ENCODE results near the gene DGKH.
"Not testable (repeated sequence)": the region's sequence is repeated elsewhere in the genome, so short reads cannot be mapped to it uniquely, and the experiment has no call there.

DGKH gene

DNA sequence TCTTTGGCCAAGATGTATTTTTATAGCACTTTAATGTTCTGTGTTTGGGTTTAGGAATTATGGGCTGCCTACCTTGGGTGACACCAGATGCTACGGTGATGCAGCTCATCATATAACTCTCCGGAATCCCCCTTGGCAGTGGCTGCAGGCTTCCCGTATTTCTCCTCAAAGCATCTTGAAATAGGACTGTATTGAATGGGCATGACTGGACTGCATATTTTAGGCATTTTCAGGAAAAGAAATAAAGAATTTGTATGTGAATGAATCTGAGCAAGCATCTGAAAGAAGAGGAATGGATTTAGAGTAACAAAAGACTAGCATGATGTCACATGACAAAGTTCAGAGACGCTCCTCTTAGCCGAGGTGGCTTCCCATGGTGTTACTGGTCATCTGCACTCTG, 70.6 kb downstream of the DGKH start:
- no peak for DNase-seq

DNA sequence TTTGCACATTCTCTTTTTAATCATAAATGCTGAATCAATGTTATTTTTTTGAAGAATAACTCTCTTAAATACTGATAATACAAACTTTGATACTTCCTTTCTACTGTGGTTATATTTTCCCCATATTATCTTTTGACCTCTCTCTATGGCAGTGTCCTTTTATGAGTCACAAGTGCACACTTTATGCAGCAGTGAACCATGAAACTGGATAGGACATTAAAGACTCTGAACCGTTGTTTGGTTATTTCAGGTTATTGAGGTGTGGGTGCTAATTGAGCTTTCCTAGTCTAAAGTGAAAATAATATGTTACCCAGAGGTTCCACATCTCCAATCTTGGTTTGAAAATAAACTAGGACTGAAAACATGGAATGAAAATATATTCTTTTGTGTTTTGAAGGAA, 71.4 kb downstream of the DGKH start:
- DNase-seq: no peak

DNA sequence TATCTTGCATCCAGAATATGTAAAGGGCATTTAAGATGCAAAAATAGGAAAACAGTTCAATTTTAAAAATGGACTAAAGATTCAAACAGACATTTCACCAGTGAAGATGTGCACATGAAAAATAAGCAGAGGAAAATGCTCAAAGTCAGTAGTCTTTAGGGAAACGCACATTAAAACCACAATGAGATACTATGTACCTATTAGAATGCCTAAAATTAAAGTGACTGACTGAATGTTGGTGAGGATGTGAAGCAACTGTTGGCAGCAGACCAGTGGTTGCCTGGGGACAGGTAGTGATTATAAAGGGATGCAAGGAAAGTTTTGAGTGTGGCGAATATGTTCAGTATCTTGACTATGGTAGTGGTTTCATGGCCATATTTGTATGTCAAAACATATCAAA, 75.2 kb downstream of the DGKH start:
- no peak for DNase-seq

DNA sequence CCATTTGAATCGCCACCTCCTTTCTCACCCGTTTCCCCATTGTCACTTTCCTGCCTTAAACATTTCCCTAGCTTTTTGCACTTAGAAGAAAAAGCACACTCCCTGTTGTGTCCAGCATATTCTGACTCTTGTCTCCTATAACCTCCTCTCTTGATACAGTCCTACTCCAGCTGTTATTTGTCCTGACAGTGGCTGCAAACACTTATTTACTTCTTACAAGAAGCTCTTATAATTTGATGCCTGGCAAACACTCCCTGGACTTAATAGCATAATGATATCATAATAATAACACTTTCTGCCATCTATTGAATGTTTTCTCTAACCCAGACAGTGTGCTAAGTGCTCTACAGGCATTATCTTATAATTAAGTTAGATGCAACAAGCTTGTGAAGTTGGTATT, 76.6 kb downstream of the DGKH start:
- DNase-seq: peak; percentile 97

DNA sequence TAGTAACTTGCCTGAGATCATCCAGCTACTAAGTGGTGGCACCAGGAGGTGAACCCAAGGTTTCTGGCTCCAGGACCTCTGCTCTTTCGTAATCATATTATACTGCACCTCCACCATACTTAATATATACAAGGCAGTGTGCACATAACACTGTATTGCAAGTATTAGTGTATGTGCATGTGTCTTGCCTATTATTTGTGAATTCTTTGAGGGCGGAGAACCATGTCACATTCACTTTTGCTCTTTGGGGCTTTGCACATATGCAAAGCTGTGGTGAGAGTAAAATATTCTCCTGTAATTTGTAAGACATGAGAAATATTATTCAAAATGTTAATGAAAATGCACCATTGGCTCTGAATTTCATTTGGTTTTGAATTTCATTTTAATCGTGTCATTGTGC, 78.6 kb downstream of the DGKH start:
- DNase-seq: no peak

DNA sequence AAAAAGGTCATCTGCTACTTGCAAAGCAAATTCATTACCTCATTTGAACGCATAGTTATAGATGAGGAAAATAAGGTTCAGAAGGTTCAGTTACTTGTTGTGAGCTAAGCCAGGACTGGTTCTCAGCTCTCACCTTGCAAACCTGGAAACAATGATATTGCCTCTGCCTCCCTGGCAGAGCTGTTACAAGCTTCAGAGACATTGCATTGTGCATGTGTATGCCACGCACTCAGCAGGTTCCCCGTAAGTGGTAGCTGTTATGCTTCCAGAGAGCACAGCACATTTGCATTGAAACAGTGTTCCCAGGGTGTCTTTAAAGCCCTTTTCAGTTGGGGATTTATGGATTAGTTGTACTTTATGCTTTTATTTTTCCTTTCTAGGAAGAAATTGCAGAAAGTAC, 80.6 kb downstream of the DGKH start:
- DNase-seq: no peak

DNA sequence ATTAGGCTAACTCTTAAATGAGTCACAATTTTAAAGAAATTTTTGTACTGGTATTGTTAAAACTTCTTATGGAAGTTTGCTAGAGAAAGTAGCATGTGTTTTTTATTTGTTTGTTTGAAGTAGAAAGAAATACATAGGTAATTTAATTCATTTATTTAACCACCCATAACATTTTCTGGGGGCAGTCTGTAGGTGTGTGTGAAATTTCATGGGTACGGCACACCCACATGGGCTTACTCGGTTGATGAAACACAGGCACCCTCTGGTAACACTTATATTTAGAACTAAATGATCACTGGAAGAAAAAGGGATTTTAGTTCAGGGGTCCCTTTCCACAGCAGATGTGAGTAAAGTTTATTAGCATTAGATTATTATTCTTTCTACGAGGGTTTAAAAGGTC, 88.1 kb downstream of the DGKH start:
- no peak for DNase-seq

DNA sequence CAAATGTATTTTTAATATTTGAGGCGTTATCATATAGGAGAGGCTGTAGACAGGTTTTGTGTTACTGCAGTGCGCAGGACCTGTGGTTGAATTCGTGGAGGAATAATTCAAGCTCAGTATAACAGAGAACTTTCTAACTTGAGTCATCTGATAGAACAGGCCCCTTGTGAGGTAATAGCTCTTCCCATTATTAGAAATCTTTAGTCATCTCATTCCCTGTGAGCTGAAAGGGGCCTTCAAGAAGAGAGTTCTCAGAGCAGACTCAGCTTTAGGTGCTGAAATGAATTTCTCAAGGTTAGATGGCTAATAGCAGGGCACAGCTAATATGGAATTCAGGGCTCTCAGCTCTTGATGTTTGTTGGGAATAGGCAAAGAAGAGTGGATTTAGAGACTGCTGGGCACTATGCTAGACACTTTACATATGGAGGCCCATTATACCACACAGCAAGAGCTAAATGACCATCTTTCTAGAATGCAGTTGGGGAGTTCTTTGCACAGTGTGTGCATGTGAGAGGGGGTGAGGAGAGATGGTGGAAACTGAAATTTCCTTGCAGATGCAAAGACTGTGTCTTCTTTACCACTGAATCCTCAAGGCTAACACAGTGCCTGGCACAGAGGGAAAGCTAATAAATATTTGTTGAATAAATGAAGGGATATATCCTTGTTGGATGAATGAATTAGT, 89.5 kb downstream of the DGKH start:
- DNase-seq: no peak

DNA sequence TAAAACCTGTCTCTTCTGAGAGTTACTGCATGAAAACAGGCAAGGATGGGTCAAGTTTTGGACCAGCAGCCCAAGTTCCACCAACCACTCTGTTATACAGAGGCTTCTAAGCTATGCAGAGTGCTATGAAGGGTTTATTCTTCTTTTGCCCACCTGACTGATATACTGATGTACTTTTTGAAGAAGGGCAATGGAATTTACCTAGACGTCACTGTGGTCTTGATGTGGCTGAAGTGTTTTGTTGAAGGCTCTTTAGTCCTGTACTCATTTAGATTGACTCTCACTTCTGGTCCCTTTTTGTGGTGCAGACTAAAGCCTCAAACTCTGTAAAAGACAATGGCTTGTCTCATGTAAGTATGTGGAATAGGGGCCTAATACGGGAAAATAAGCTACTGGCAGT, 92.0 kb downstream of the DGKH start:
- DNase-seq: no peak

DNA sequence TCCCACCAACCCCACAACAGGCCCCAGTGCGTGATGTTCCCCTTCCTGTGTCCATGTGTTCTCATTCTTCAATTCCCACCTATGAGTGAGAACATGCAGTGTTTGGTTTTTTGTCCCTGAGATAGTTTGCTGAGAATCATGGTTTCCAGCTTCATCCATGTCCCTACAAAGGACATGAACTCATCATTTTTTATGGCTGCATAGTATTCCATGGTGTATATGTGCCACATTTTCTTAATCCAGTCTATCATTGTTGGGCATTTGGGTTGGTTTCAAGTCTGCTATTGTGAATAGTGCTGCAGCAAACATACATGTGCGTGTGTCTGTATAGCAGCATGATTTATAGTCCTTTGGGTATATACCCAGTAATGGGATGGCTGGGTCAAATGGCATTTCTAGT, 92.6 kb downstream of the DGKH start:
- not testable (repeated sequence) for DNase-seq

DNA sequence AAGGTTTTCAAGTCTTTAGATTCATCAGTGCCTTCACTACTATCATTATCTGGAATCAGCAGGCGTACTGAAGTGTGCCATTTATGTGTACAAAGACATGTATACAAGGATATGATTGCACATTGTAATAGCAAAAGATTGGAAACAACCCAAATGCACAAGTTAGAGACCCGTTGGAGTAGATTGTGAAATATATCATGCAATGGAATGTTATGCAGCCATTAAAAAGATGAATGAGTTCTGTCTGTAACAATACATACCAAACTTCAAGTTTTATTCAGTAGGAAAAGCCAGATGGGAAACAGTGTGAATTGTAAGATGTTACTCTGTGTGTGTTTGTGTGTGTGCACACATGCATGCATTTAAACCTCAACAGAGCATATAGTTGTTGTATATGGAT, 97.9 kb downstream of the DGKH start:
- no peak for DNase-seq

DNA sequence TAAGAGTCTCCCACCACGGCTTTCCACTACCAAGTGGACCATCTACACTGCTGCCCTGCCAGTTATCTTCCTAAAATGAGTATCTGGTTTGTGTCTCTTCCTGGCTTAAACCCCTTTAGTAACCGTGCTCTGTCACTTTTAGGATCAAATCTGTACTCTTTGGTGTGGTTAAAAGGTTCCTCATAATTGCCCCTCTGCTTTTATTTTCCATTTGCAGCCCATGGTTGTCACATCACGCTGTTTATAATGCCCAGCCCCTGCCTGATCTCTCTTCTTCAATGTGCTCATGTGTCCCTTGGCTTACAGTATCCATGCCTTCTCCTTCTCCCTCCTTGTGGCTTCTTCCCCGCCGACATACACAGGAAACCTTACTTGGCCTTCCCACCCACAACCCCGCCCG, 100.1 kb downstream of the DGKH start:
- DNase-seq: no peak

DNA sequence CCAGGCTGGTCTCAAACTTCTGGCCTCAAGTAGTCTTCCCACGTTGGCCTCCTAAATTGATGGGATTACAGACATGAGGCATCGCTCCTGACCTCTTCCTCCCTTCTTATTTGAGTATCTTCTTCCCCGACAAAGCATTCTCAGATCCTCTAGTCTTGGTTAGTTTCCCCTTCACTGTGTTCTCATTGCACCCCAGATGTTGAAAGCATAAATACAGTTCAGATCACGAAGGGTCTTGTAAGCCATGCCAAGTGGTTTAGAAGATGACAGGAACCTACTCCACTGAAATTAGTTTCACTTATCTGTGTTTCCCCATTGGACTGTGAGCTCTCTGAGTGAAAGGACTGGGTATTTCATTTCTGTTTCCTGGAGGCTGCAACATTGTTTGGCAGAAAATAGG, 100.7 kb downstream of the DGKH start:
- no peak for DNase-seq

DNA sequence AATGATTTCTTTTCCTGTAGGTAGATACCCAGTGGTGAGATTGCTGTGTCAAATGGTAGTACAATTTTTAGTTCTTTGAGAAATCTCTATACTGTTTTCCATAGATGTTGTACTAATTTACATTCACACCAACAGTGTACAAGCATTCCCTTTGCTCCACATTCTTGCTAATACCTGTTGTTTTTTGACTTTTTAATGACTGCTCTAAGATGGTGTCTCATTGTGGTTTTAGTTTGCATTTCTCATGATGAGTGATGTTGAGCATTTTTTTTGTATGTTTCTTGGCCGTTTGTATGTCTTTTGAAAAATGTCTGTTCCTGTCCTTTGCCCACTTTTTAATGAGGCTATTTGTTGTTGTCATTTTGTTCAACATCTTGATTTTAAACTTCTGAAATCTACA, 103.3 kb downstream of the DGKH start:
- no peak for DNase-seq

DNA sequence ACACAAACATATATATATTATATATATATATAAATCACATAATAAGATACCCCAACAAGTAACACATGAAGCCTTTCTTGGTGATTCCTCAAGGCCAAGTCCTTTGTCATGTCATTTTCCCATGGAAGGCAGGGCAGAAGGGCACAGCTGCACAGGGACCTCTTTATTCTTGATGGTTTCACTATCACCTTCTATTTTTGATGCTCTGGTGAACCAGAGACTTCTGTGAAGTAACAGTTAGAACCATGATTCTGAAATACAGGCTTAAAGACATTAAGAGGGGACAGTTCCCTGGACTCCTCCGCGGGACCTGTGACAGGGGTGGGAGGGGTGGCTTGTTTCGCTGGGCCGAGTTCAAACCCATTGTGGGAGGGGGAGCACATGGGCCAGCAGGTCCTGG, 104.0 kb downstream of the DGKH start:
- no peak for DNase-seq

DNA sequence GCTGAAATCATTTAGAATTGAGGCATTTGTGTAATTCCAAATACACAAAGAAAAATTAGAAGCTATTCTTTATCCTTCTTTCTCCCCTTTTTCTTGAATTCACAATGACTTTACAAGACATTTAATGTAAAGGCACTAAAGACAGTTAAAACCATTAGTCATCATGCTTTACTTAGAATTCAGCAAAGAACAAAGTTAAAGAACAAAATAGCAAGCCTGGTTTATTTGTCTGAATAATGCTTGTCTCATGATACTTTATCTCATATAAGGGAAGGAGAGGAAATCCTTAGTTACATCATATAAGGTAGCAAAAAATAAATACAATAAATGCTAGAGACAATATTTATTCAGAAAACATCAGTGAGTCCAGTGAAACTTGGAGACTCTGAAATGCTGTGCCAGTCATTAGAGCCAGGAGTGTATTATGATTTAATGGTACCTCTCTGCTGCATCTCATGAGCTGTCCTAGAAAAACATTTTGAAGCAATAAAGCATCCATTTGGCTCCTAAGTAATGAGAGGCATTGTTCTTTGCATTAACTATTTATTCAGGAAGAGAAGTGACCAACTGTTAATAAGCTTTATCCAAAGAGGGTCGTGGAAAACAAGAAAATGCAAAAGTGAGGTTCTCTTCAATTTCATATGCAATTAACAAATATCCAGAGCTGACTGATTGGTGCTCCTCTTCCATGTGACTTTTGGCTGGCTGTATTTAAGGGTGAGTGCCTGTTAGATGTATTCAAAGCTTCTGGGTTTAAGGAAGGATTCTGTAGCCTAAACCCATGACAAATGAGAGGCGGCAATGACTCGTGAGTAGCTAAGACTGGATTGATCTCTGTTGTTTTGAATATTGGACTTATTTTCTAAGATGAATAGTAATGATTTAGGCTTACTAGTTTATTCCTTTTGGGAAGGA, 105.0 kb downstream of the DGKH start:
- DNase-seq: peak; percentile 1

DNA sequence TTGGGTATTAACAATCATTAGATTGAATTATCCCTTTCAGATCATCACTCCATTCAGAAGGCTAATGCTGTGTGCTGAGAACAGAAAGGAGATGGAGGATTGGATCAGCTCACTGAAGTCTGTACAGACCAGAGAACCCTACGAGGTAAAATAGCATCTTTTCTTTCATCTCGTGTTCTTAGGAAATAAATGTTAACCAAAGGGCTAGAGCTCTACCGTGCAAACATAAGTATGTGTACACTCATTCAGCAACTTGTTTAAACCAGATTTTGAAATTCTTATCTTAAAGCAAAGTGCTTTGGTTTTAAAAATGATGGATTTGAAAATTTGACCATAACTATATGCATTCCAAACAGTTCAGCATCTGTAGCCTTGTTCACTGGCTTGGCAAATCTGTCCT, 106.8 kb downstream of the DGKH start:
- no peak for DNase-seq

DNA sequence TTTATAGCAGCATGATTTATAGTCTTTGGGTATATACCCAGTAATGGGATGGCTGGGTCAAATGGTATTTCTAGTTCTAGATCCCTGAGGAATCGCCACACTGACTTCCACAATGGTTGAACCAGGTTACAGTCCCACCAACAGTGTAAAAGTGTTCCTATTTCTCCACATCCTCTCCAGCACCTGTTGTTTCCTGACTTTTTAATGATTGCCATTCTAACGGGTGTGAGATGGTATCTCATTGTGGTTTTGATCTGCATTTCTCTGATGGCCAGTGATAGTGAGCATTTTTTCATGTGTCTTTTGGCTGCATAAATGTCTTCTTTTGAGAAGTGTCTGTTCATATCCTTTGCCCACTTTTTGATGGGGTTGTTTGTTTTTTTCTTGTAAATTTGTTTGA, 114.9 kb downstream of the DGKH start:
- not testable (repeated sequence) for DNase-seq

DNA sequence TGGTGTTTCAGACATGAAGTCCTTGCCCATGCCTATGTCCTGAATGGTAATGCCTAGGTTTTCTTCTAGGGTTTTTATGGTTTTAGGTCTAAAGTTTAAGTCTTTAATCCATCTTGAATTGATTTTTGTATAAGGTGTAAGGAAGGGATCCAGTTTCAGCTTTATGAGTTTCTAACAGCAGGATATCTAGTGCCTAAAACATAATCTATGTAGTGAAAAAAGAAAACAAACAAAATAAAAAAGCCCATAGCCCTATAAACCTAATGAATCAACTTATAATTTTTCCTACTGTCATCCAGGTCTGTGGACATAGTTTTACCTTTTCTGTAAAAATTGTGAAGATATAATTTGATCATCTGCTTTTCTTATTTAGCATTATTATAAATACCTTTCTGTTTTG, 115.5 kb downstream of the DGKH start:
- not testable (repeated sequence) for DNase-seq

DNA sequence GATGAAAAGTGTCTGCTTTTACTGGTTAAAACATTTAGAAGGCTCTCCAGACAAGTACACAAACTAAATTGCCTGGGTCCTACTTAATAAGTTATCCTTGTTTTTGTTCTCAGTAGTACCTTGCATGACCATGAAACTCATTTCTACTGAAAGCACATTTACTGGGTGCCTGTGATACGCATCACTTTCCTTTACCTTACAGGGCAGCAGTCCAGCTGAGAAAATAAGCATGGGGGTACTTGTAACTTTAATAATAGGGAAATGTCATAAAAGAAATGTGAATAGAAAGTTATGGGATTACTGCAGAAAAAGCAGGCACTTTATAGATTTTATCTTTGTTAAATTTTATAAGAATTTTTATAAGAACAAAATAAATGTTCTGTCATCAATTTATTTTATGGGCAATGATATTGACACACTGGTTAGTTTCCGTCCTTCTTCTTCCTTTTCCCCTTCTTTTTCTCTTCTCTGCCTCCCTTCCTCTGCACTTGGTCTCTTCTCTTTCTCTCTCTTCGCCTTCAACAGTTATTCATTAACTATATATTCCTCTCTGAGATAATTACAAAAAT, 116.2 kb downstream of the DGKH start:
- no peak for DNase-seq

DNA sequence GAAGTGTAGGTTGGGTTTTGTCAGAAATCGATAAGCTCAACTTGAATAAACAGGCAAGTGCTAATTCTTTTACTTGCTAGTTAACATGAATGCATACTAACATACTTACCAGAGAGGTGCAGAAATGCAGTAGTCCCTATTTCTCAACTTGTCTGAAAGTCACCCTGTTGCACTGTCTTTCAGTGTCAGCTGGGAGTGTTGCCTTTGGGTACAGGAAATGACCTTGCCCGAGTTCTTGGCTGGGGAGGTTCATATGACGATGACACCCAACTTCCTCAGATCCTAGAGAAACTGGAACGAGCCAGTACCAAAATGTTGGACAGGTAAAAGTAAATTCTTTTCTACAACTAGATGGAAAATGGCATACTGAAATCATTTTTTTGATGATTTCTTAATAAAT, 120.0 kb downstream of the DGKH start:
- DNase-seq: no peak

DNA sequence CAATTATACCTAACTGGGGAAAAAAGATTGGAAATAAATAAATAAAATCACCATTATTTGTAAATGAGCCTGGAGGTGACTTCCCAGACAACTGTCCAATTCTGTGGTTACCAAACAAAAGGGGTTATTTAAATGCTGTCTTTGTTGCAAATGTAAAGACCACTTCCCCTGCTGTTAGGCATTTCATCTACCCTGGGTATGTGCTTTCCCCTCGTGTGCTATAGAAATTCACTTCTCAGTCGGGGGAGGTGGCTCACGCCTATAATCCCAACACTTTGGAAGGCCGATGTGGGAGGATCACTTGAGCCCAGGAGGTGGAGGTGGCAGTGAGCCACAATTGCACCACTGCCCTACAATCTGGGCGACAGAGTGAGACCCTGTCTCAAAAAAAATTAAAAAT, 121.6 kb downstream of the DGKH start:
- DNase-seq: no peak

DNA sequence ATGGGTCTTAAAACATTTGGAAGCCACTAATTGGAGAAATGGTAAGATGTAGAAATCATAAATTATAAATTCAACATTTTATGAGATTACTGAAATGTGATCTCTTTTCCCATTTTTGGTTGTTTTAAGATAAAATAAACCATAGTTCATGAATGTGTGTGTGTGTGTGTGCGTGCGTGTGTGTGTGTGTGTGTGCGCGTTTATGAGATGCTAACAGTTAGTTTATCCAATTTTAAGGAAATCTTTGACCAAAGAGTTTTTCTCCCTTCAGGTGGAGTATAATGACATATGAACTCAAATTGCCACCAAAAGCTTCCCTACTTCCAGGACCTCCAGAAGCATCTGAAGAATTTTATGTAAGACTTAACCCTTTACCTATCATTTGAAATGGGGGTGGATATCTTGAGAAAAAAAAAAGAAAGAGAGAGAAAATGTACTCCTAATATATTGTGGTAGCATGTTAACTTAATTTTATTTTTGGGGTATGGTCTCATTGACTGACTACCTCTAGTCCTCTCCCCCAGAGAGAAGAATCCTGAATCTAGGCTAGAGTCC, 125.4 kb downstream of the DGKH start:
- no peak for DNase-seq
